Cardiac fibroblast (primary cell): ENCODE results near the gene STEAP3.
A peak's percentile ranks its signal among the peaks of the same experiment; 100 is the strongest.

Source experiments
- DNase-seq, 2 donors: peaks; one replicate each; pipeline versions ENCODE4 v3.0.0 to v3.0.0-alpha.2; 2010; ENCODE audit warnings: low read depth in 2 of 2
- H3K4me3 ChIP-seq, 2 donors: replicated peaks in 1 of 2; 1 replicate in 1 of 2; 2 replicates in 1 of 2; pipeline ENCODE4 v1.5.1; 2011; ENCODE audit warnings: low read depth in 2 of 2, low read length in 2 of 2, mild to moderate bottlenecking in 2 of 2, moderate library complexity in 1 of 2
- TF ChIP-seq, protein P1 (sequence below): IDR thresholded peaks from one replicate; pipeline ENCODE4 v1.5.1; 2011; ENCODE audit warnings: low read depth, mild to moderate bottlenecking, low read length, inconsistent platforms

Gene STEAP3

DNA sequence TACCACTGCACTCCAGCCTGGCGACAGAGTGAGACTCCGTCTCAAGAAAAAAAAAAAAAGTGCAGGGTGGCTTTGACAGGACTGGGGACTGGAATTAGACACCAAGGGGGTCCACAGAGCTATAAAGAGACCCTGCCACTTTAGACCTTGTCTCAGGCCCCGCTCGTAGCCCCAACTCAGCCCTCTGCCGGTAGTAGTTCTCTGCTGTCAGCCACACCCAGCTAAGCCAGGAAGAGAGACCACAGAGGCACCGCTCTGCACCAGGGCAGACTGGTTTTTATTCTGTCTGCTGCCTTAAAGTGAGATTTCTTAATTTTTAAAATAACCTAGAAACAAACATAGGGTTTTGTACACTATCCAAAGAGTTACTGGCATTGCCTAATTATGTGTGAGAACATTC lies 66.0 kb downstream of the STEAP3 start:
- DNase-seq = no peak
- H3K4me3 ChIP-seq = no peak overlapping the region
- TF ChIP-seq, protein P1, sequence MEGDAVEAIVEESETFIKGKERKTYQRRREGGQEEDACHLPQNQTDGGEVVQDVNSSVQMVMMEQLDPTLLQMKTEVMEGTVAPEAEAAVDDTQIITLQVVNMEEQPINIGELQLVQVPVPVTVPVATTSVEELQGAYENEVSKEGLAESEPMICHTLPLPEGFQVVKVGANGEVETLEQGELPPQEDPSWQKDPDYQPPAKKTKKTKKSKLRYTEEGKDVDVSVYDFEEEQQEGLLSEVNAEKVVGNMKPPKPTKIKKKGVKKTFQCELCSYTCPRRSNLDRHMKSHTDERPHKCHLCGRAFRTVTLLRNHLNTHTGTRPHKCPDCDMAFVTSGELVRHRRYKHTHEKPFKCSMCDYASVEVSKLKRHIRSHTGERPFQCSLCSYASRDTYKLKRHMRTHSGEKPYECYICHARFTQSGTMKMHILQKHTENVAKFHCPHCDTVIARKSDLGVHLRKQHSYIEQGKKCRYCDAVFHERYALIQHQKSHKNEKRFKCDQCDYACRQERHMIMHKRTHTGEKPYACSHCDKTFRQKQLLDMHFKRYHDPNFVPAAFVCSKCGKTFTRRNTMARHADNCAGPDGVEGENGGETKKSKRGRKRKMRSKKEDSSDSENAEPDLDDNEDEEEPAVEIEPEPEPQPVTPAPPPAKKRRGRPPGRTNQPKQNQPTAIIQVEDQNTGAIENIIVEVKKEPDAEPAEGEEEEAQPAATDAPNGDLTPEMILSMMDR = no peak

DNA sequence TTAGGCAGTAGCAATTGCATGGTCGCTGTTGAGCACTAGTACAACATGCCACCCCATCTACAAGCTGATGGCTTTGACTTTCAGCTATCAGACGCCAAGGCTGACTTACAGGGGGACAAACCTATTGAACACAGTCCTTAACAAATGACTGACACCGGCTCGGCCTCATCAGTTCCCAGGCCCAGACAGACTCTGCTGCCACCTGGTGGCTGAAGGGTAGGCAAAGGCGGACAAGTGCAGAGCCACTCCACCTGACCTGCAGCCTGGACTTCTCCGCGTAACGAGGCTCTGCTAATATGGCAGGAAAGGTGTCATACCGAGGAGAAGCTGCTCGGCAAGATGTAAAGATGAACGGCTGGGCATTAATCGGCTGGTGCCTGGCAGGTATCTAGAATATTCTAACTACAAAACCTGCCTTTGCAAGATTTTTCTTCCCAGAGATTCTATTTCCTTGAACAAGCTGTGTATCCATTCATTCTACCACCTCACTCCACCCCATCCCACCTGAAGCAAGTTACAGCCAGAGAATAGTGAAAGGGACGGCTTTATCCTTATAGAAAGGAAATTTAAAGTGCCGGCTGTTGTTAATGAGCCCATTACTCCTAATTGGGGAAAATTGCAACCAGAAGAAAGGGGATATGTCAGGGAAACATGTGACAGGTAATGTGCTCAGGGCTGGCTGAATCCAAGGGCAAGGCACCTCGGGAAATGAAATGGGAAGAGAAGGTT lies 67.4 kb downstream of the STEAP3 start:
- no peak overlapping the region for H3K4me3 ChIP-seq
- TF ChIP-seq, protein P1 = peak; percentile 55
- peak; percentile 27 to 74 for DNase-seq

DNA sequence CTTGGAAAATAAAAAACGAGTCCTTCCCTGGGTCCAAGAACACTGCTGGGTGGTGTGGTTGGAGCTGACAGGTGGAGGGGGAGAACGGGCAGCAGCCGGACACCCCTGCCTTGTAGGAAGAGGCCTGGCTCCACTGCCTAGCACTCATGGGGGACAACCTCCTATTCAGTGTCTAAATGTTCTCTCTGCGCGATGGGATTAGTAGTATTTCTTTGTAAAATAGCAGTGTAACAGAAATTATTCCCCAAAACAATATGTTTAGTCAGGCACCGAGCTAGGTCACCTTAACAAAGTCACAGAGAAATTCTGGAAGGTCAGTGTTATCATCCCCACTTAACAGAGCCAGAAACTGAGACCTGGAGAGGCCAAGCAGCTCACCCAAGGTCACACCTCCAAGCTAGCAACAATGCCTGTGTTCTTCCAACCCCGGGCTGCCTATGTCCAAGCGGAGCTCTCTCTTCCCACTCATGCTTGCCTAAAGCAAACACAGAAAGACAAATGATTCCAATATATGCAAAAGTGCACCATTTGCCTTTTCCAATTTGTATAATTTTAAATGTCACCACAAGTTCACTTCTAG lies 68.0 kb downstream of the STEAP3 start:
- TF ChIP-seq, protein P1 = no peak
- no peak for DNase-seq
- no peak overlapping the region for H3K4me3 ChIP-seq

DNA sequence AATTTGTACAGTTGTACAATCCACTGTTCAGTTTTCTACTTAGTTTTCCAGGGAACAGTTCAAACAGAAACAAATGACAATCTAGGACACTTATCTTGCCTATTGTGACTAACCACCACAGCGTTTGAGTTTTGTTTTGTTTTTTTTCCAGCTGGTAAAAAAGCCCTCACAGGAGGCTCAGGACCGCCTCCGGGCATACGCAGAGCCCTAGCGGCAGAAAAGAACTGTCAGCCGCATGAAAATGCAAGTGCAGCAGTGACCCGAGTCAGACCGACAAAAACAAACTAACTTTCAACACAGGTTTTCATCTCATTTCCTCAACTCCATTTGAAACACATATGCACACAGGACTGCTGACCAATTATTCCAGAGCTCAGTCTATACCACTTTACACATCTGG lies 68.6 kb downstream of the STEAP3 start:
- TF ChIP-seq, protein P1 = no peak
- H3K4me3 ChIP-seq = no peak overlapping the region
- no peak for DNase-seq

DNA sequence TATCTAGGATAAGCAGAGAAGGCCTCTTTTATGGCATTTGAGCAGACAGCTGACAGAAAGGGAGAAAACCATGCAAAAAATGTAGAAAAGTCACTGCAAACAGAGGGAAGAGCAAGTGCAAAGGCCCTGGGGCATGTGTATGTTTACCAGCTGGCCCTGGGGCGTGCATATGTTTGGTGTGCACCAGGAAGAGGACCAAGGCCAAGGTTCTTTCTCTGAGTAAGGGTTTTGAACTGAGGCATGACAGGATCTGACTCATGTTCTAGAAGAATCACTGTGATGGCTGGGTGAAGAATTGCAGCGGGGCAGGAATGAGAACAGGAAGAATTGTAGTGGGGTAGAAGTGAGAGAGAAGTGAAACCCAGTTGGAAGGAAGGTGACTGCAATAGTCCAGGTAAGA lies 69.6 kb downstream of the STEAP3 start:
- no peak overlapping the region for H3K4me3 ChIP-seq
- TF ChIP-seq, protein P1 = no peak
- peak in 1 of 2 donors; percentile 45 for DNase-seq

DNA sequence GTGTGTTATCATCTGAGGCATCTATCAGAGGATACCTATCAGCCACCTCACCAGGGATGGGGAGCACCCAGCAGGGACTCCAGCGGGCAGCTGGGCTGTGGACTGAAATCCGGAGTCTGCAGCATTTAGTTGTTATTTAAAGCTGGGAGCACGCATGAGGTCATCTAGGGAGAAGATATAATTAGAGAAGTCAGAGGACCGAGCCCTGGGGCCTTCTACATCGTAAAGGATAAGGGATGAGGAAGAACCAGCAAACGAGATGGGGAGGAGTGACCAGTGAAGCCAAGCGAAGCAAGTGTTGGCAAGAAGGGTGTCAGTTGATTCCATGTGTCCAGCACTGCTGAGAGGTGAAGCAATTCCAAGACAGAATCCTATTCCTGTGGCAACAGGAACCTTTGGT lies 70.3 kb downstream of the STEAP3 start:
- TF ChIP-seq, protein P1 = no peak
- H3K4me3 ChIP-seq = no peak overlapping the region

DNA sequence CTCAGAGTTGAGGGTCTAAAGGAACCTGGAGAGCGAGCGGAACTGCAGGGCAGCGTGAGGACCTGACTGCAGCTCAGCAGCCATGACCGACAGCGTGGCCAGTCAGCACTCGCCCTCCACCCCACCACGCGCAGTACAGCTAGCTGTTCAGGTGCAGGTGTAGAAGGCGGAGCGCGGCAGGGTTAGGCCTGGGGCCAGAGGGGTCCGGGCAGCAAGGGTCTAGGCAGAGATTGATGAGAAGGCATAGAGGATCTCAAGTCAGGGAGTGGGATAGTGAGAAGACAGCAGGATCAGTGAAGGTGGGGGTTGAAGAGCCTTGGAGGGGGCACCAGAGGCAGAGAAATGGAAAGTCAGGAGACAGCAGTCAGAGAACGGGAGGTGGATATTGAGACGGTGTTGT lies 71.0 kb downstream of the STEAP3 start:
- TF ChIP-seq, protein P1 = no peak
- no peak for DNase-seq
- H3K4me3 ChIP-seq = no peak overlapping the region

More for the DNA sequence above, 70.3 kb downstream of the STEAP3 start:
- no peak for DNase-seq
